ENCODE results near the gene PRKN. TPM values are rescaled to one million over a fixed set of nuclear protein-coding genes. Genes with fewer than 3 reads are reported as not detected.

The PRKN gene
- total RNA-seq, 1 experiment from 2014 or later = not detected

DNA sequence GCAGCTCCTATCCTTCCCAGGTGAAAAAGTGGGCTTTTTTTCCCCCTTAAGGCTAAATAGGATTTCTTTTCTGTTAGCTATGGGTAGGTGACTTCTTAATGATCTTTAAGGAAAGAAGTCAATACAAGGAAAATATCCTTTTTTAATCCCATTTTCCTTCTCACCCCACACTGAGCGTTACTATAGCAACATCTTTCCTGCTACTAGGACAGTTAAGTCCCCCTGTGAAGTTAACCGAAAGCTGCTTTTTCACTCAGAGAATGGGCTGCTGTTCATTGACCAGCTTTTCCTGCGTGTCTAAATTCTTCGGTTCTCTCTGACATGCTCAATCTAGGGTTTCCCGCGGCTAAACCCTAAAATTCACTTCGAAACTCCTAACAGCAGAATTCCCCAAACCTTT lies 1280.6 kb downstream of the PRKN start:
- no peak for DNase-seq (ENCODE audit: low read depth)

DNA sequence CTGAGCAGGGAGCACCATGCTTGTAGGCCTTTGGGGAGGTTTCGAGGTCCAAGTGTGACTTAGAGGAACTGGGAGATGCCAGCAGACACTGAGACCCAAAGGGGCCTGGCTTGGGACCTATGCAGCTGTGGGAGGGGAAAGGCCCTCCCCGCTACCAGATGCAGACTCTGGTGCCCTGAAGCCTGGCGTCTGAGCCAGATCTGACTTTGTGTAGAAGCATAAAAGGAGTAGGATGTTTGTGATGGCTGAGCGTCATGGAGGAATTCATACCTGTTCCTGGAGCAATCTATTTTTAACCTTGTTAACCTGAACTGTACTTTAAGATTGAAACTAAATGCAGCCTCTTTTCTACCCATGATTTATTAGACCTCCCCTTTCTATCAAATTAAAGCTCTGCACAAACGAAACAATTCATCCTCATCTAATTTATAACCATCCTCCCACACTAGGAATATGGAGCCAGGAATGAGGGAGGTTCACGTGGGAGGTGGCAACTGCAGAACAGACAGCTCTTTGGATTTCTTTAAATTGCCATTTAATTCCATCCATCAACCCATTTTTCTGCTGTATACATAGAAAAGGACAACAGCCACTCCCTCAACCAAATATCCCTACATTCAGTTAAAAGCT lies 1281.2 kb downstream of the PRKN start:
- DNase-seq (ENCODE audit: low read depth) = peak; percentile 13

DNA sequence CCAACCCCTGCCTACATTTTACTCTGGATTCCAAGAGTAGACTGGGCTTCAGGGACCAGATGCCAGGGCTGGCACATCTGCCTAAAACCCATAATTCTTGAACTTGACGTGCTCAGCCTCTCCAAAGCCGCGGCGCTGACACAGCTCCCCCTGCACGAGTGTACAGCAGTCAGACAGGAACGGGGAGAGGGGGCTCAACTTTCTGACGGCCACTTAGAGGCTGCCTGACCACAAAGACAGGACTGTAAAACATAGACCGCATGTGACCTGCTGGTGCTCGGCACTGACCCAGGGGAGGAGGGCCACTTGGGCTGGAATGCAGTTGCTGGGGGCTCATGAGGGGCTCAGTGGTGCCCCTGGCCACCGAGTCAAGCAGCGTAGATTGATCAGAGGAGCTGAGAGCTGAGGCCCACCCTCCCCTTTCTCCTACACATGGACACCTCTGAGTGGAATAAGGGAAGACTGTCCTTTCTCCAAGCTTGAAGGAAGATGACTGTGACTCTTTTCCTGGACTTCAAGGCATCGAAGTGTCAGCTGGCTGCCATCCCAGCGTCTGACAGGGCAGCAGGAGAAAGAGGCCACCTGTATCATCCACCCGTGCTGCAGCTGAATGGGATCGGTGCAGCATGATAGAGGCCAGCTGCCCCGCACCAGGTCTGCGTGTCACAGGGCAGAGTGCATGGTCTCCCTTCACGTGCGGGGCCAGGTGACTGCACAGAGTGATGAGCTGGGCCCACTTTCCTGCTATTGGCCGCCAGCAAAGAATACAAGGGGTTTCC lies 1282.4 kb downstream of the PRKN start:
- DNase-seq (ENCODE audit: low read depth) = peak; percentile 34

DNA sequence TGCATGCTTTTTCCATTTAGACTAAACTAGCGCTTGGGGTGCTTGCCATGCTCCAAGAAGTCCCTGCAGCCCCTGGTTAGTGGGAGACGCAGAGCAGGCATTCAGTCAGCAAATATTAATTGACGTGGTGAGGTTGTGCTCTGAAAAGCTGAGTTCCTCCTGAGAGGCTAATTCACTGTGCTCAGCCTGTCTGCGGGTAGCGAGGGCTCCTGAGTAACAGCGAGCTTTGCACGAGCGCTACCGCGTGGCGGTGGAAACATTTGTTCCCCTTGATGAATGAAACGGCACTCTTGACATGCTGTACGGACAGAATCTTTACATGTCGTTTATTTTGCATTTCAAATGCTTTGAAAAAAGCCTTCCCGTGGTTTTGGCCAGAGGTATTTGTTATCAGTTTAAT lies 1283.1 kb downstream of the PRKN start:
- no peak for DNase-seq (ENCODE audit: low read depth)

DNA sequence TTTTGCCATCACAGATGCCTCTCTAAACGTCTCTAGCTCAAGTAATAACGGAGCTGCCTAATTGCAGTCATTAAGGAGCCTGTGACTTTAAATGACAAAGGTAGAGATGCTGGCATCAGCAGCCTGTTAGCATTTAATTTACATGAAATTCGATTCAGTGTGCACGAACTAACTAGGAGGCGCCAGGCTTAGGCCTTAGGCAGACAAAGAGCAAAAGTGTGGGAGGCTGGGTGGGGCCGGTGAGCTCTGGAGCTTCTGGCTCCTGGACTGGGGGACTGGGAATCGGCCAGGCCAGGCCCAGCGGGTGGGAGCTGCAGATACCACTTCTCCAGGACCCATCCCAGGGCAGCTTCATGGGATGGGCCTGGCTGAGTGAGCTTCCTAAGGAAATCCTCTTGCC lies 1283.7 kb downstream of the PRKN start:
- peak; percentile 31 for DNase-seq (ENCODE audit: low read depth)

DNA sequence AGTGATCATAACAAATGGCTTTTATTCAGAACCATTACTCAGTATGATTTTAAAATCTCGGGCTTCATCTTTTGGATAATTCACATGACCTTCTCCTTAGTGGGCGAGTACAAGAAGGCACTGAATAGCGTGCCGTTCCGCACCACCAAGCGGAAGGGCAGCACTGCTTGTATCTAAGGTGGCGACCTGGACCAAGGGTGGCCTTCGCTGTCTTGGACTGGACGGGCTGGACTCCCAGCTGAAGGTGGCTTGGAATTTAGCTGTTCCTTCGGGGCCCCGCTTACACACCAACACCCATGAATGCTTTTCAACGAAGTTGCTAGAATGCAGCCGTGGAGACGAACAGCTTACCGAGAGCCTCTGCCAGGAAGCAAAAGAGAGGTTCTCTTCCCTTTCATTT lies 1285.1 kb downstream of the PRKN start:
- no peak for DNase-seq (ENCODE audit: low read depth)

DNA sequence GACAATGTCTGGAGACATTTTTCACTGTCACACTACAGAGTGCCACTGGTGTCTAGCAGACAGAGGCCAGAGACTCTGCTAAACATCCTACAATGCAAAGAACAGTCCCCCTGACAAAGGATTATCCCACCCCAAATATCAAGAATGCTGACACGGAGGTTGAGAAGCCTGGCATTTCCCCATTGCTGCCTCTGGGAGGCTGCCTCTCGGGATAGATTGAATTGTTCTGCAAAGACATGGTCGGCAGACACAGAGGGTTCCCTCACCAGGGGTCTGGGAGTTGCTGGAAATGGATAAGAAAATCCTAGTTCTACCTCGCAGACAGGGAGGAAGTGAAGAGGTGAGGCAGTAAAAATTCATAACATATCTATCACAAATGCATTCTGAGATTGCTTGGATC lies 1287.3 kb downstream of the PRKN start:
- no peak for DNase-seq (ENCODE audit: low read depth)

DNA sequence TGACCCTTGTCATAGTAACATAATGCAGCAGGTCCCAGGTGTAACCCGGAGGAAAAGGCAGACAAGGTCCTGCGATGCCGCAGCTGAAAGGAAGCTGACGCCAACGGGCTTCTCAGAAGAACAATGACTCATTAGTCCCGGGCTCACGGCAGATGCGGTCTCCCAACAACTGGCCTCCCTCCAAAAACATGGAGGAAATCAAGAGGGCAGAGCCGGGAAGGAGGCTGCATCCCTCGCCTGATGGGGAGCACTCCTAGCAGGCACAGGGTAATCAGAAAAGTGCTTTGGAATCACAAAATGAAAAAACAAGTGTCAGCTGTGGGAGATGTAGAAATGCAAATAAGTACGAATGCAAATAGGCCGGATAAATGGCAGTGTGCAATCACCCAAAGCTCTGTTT lies 1288.5 kb downstream of the PRKN start:
- peak; percentile 93 for DNase-seq (ENCODE audit: low read depth)

DNA sequence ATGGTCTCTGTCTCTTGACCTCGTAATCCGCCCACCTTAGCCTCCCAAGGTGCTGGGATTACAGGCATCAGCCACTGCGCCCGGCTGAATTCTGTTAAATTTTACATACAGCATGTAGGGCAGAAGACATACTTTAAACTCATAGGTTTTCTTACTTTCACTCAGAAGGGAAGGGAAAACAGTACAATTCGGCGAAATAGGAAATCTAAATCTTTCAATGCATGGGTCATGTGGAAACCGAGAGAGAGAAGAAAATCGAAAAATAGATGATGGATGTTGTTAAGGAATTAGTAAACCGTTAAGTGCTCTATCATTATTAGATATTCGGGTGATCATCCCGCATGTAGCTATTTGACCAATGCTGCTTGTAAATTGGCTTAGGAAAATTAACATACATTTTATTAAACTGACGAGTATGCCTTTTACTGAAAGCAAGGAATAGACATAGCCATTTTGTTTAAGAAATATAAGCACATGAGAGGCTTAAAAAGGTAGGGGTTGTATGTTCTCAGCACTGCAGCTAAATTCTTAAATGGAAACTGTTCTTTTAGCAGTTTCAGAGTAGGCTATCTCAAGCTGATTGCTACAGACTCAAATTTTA lies 1289.0 kb downstream of the PRKN start:
- DNase-seq (ENCODE audit: low read depth) = no peak

DNA sequence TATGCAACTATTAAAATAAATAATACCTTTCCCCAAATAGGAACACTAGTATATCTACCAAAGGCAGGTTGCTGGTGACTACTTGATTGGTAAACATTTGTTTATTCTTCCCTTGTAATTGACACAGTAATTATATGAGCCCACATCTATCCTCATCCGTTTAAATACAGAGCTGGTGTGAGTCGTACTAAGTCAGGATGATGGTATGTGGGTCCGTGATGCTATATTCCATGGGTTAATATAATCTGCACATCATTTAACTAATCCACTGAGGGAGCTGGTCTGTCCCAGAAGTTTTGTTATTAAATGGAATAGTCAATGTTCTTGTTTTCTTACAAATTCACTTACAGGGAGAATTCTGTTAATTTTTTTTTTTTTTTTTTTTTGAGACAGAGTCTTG lies 1289.7 kb downstream of the PRKN start:
- no peak for DNase-seq (ENCODE audit: low read depth)

DNA sequence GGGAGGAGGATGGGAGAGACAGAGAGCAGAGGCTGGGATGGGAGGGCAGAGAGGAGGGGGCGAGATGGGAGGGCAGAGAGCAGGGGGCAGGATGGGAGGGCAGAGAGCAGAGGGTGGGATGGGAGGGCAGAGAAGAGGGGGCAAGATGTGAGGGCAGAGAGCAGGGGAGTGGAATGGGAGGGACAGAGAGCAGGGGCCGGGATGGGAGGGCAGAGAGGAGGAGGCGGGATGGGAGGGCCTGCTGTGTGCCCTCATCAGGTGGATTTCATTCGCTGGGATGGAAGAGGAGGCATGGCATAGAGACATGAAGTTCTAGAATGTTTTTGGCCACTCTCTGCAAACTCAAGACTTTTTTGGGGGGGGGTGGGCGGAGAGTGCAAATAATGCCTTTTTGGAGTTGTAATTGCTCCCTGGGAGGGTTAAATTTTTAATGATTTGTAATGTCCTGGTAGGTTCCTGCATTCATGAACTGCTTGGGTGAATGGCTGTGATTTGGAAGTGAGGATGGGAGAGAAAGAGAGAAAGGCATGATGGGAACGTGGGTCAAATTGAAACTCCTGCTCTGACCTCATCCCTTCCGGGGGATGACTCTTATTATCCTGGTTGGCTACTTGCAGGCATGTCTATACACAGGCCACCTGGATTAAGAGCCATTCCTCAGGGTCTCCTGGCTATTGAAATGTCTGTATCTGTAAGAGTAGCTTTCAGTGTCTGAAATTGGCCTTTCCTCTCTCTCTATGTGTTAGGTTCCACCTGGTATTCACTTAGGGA lies 1291.3 kb downstream of the PRKN start:
- no peak for DNase-seq (ENCODE audit: low read depth)

DNA sequence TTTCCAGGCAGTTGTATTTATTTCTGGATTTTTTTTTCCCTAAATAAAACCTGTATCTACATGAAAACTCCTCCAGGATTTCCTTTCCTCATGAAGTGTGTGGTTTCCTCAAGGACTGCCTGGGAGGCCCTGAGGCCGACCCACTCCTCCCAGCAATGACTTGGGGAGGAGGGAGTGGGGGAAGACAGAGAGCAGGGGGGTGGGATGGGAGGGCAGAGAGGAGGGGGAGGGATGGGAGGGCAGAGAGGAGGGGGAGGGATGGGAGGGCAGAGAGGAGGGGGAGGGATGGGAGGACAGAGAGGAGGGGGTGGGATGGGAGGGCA lies 1291.9 kb downstream of the PRKN start:
- DNase-seq (ENCODE audit: low read depth) = no peak

DNA sequence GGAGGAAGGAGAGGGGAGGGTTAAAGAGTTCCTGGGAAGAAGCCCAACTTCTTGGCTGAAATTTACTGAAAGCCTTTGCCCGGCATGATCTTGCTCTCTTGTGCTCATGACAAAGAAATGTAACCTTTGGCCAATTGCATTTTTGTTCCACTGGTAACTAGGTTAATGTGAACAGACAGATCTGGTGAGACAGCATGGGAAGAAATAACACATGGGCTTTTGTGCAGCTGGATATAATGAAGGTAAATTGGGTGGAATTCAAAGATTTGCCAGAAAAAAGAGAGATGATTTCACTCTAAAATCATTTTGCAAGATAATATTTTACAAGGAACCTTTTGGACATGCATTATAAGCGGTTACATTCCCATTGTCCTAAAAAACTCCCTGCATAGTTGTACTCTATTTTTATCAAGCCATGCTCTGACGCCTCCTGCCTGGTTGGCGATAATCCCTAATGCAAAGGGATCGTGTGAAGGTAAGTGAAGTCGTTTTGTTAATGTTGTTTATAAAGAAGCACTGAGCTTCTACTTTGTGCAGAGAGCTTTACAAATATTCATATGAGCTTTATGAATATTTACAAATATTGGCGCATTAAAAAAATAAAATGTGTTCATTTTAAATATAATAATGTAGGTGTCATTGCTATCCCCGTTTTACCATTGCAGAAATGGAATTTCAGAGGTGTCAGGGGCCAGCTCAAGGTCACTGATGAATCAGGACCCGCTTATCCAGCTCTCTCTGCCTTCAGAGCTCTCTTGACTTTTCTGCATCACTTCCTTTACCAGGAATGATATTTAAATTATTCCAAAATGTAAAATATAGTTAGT lies 1292.4 kb downstream of the PRKN start:
- peak; percentile 86 for DNase-seq (ENCODE audit: low read depth)

DNA sequence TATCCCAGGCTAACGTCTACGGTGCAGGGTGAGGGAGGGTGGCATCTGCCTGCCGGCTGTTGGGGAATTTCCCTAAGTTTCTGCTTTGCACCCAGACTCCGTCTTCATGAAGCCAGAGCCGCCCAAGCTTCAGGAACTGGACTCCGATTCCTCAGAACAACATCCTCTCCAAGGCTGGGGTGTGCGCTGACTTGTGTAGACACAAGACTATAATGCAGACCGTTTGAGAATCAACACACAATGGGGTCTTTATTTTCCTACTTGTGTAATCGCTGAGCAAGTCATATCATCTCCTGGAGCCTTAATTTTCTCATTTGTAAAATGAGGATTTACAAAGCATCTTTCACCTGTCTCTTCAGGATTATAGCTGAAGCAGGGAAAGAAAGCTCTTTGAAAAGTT lies 1293.2 kb downstream of the PRKN start:
- DNase-seq (ENCODE audit: low read depth) = peak; percentile 49

DNA sequence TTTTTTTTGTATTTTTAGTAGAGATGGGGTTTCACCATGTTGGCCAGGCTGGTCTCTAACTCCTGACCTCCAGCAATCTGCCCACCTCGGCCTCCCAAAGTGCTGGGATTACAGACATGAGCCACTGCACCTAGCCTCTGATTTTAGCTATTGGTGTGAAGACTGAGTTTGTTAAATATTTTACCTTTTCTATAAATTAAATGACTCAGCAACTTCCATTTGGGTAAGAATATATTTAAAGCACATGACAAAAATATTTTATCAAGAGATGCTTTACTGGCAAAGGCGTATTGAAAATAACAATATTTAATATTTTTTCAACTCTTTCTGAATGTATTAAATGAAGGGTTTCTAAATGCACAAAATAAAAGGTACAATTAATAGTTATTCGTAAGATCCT lies 1295.0 kb downstream of the PRKN start:
- DNase-seq (ENCODE audit: low read depth) = no peak

DNA sequence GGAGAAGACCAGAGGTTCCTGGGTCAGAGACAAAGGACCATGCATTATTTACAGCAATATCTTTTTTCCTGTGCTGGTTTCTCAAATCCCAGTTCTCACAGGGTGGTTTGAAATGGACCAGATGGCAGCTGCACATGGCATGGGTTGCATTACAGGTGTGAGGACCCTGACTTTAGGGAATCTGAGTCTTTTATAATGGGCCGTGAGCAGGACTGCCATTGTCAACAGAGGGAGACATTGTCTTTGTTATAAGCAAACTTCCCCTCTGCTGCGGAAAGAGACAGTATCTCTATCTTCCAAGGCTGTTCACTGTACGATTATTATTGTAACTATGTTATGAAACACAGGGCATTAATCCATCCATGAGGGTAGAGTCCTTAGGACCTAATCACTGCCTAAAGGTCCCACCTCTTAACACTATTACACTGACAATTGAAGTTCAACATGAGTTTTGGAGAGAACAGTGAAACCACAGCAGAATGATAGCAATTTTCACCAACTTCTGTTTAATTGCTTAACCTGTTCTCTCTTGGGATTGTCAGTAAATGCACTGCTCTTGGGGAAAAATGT lies 1297.6 kb downstream of the PRKN start:
- DNase-seq (ENCODE audit: low read depth) = peak; percentile 41

DNA sequence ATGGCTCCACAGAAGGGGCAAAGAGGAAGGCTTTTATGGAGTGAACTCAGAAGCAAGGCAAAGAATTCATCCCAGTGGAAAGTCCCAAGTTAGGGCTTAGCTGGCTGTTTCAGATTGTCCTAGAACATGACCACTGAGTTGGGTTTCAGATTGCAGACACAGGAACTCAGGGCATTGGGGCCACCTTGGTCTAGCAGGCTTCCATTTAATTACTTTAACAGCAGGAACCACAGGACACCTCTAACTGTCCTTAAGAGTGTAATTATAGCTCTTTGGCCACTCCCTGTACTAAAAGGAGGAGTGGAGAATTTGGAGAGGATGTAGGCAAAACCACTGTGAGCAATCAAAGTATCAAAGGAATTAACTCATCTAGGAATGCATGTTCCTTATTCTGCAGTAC lies 1303.1 kb downstream of the PRKN start:
- DNase-seq (ENCODE audit: low read depth) = peak; percentile 43

DNA sequence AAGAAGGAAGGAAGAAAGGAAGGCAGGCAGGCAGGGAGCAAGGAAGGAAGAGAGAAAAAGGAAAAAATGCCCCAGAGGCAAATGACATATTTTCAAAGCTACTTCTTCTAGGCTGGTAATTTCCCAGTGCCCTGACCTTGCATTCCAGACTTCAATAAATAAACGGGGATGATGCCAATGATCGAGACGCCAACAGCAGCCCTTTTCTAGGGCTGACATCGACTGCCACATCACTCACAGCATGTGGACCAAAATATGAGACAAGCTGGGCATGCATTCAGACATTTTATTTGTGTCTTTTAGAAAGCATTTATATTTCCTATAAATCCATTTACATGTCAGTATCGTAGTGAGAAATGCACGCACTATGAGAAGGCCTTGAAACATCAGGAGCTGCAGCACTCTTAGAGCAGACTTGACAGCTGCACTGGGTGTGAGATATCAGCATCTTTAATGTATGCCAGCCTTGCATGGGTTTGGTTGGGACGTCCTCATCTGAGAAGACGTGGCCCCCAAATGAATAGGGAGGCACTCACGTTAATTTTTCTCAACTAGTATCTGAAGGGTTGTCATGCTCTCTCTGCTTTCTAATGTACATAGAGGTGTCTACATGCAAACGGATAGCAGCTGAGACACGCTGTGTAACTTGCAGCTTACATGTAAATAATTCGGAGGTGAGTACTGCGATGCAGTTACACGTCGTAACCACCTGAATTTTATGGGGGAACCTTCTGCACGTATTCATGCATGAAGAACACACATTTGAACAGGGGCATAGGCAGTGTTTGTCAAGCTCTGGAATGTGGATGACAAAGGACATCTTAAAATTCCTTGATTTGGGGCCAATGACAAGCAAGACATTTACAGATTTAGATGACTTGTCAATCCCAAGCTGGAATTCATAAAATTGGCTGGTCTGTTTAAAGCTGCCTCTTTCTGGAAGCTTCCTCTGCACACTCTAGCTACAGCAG lies 1304.6 kb downstream of the PRKN start:
- DNase-seq (ENCODE audit: low read depth) = peak; percentile 77

DNA sequence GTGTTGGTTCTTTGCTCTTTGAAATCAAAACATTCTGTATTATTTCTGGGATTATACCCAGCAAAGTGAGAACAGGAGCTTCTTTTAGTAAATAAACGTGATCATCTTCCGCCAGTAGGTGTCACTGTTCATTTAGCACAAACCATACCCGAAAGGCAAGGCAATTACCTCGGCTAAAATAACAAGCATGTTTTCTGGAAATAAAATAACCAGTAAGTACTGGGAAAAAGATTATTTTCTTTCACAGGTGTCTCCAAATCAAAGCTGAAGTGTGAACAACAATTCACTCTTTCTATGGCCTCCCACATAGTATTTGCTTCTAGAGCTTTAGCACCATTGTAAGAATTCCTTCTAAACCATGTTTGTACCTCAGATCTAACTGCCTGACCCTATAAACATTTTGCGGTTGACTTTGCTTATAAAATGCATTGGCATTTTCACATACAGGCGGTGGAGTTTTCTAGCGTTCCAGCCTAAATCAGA lies 1309.1 kb downstream of the PRKN start:
- DNase-seq (ENCODE audit: low read depth) = peak; percentile 79
